Fibroblast of gingiva (primary cell): ENCODE results near the gene ACO1.

Source experiments
- DNase-seq: peaks from one replicate; pipeline ENCODE4 v3.0.0-alpha.2; 2011; ENCODE audit warnings: low read depth

Gene ACO1

DNA sequence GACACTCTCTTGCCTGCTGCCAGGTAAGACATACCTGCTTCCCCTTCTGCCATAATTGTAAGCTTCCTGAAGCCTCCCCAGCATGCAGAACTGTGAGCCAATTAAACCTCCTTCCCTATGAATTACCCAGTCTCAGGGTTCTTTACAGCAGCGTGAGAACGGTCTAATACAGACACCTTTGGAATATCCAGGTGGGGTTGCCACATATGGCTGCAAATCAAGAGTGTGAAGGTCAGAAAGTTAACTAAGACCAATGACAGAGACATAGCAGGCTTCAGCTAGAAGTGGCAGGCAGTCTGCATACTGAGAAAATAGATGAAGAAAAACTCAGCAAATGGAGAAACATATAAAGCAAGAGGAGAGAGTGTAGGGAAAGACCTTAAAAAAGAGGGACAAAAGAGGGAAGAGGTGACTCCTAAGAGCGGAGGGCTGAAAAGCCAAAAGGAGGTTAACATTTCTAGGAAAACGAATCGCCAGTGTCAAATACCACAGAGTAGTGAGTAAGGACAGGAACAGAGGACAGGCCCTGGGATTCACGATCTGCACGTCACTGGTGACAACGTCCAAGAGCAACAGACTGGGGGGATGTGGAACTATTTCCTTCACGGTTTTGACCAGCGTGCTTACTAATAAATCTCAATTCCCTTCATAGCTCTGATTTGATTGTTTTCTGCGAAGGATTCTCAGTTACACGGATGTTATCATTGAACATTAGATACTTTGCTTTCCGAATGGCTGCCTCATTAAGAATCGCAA is 1.7 kb upstream of the ACO1 start:
- no peak for DNase-seq

DNA sequence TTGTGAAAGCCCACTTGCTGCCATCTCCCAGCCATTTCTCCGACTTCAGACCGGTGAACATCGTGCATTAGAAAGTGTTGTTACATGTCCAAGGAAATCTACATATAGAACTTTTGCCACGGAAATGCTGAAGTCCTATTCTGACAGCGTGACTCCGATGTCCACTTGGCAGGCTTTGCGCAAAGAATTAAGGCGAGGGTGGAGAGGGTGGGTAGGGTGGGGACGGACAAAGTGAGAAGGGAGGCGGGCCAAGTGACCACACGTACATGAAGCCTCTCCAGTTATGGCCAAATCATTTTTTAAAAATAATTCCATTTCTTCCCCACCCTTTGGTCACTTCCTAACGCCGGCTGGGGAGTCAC is 460 bp upstream of the ACO1 start:
- DNase-seq = no peak

DNA sequence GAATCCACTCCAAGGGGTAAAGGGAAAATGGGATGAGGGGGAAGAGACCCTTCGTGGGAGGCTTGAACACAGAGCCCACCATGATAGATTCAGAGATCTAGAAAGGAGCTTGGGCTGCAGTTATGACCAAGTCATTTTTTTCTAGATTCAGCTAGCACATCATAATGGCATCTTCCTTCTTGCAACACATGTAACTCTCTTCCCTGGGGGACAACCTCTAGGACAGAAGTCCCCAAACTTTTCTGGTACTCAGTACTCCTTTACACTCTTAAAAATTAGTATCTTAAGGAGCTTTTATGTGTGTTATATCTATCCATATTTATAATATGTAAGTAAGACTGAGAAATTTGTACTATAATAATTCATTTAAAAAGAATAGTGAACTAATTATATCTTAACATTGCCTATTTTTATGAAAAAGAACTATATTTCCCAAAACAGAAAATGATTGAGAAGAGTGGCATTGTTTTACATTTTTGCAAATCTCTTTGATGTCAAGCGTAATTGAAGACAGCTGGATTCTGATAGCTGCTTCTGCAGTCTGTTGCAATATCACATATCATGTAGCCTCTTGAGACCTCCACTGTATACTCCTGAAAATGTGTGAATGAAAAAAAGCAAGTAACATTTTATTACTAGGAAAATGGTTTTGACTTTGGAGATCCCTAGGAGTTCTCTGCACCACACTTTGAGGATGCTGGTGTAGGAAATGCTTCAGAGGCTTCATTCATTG is 875 bp downstream of the ACO1 start:
- peak; percentile 53 for DNase-seq

DNA sequence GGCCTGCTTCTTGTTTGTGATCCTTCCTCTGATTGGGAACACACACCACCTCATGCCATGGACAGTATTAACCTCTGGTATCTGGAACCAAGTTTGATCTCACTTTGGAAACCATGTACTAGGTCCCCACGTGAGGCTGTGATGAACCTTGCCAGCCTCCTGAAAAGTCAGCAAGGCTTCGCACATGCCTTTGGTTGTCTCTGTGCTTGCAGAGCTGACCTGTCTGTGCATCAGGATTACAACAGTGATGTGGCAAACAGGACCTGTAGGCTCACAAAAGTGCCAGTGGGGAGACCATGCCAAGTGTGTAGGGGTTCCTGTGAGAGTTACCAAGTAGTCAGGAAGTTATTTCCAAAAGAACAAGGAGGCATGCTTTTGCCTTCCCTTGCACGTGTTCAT is 1.4 kb downstream of the ACO1 start:
- DNase-seq = no peak

DNA sequence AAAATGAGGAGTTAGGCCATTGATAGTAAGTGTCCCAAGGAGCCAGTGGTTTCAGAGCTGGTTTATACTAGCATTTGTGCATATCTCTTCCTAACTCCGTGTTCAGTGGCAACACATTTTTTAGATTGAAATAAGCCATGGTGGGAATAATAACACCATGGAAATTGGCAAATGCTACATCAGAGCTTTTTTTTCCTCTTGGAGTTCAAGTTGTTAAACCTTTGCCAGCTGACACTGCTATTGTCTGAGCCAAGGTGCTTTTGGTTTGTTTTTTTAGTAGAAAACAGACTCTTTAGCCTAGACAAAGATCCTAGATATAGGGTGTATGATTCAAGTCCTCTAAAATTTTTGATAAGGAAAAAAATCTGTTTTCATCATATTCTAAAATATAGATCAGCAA is 2.8 kb downstream of the ACO1 start:
- no peak for DNase-seq

DNA sequence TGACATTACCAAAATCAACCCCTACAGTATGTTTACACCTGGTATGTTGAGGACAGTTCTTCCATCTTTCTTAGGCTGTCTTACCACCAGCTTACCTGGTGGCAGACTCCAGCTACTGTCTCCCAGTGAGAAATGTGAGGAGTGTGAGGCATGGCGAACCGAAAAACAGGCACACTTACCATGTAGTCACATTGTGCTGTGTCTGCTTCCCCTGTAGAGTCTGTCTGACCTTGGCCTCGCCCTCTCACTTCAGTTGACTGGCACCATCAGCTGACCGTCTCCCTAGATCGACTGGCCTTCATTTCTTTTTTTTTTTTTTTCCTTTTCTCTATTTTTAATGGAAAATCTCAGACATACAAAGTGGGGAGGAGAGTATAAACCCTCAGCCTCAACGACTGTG is 4.9 kb downstream of the ACO1 start:
- DNase-seq = no peak

DNA sequence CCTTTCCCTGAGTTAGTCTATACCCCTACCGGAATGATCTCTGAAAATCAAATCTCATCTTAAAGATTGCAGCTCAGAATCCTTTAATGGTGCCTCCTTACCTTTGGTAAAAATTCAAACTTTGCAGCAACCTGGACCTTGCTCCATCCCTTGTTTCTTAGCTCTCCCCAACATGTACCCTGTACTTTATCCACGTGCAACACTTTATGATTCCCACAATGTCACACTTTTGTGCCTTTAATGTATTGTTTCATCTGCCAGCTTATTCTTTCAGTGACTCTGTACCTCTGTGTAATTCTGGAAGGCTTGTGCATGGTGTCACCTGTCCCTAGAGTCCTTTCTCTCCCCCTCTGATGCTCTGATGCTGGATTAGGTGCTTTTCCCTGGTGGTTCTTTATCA is 9.5 kb downstream of the ACO1 start:
- DNase-seq = no peak

DNA sequence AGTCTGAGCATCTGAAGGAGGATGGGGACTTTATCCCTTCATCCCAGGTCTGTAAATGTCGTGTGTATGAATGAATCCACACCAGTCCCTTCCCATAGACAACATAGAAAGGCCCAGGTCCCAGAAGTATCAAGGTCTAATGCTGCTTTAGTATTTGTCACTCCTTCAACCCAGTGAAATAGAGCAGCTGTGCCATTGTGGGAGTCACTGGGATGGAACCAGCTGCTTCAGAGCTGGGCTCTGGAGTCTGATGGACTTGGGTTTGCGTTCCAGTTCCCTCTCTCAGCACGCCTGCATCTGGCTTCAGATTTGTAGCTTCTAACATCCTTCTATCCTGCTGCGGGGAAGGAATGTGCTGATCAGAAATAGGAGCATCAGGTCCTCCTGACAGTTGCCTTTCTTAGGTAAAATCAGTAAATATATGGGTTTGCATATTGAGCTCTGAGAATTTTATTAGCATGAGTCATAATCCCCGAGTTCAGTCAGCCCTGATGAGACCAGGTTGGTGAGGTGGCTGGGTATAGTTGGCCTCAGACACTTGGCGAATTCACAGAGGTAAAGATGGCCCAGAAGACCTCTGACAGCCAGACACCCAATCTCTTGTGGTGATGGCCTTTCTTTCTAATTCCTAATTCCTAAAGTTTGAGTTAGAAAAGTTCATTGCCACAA is 10.1 kb downstream of the ACO1 start:
- DNase-seq = no peak

DNA sequence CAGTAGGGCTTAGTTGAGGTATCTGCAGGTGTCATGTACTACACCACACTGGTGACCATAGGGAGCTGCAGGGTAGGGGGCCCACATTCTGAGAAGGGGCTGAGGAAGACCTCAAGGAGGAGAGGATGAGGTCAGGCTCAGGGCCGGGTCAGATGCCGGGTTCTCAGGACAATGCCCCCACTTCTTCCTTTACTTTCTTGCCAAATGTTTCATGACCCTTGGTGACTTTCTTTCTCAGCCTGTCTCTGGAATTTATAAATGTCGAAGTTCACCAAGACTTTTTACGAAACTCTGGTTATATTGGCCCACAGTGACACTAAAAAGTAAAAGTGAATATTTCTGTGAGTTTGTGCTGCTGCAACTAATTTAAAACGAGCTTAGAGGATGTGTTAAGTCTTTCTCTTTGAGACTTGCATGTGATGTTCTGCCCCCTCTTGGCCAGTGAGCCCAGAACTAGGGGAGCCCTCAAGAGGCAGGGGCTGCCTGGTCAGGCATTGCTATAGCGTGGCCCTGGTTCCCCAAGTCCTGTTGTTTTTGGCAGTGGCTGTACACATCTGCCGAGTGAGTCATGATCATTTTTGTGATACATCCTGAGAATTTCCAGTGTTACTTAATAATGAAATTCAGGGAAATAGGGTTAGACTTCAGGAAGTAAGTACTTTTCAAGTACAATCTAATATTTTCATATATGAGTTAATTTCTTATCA is 11.2 kb downstream of the ACO1 start:
- peak; percentile 94 for DNase-seq

DNA sequence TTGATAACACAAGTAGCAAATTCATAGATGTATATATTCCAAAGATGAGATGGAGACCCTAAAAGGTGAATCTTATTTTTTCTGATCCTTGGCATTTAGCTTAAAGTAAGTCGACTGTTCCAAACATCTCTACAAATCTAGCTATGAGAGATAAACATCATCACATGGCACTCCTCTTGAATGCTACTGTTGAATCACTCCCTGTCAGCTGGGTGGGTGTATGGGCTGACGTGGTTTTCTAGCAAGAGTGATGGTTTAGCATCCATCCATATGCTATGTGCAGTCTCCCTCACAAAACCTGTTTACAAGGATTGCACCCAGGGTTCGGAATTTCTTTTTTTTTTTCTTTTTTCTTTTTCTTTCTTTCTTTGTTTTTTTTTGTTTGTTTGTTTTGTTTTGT is 13.8 kb downstream of the ACO1 start:
- DNase-seq = no peak

DNA sequence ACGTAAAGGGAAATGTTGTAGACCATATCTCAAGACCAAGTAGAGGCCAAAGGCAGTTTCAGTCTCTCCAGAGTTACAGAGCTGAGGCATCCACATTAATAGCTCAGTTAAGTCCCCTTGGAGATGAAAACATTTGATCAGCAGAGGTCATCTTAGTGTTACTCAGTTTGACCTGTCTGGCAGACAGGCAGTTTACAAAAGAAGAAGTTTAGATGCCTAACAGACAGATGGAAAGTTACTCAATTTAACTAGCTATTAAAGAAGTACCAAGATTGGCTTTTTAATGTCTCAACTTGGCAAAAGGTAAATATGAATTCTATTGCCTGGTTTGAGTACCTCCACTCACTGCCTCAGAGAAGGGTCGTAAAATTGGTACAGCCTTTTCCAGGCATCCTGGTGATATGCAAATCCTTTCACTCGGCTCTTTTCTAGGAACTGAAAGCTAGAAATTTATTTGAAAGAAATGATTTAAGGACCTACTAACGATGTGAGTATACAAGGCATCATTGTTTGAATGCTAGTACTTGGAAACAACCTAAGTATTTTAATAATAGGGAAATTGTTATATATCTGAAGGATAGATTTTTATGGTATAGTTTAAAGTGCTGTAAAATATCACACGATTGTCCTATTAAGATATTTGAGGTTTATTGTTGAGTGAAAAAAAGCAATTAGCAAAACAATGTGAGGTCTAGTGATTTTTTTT is 14.8 kb downstream of the ACO1 start:
- DNase-seq = no peak

DNA sequence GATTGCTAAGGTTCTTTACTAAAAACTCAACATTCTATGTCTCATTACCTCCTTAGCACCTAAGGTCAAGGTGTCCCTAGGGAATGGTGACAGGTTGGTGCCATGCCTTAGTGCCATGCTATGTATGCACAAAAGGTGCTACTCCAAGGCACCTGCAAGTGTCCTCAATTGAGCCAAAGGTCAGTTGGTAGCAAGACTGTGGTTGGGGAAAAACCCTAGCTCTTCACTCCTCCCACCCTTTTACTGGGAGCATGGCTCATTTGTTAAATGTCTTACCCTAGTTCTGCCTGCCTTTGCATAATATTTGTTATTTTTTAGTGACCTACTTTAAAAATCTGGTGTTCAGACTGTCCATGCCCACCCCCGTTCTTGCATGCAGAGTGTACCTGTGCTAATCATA is 17.0 kb downstream of the ACO1 start:
- no peak for DNase-seq

DNA sequence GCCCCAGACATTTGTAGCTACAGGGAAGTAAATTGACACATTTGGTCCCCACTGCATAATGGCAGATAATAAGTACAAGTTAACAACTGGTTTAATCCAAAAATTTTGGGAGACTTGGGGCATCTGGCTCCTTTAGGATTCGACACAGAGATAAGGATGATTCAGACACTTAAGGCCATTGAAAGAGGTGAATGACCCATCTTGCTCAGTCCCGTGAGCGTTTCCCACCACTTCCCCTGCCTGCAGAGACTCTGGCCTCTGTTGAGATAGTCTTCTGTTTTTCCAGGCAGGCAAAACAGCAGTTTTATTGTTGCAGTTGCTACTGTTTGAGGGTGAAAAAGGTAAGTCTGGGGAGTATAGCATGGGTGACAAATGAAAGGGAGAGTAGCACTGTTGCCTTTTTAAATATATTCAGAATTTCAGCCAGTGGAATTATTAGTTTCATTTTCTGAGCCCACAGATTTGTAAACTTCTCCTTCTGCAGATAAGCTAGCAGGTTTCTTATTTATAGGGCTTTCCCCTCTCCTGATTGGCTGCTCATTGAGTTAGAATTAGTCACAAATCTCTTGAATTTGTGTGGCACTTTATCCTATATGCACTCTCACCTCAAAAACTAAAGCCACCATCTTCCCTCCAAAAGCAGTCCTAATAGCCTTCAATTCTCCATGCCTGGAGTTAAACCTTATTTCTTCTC is 19.3 kb downstream of the ACO1 start:
- DNase-seq = no peak

DNA sequence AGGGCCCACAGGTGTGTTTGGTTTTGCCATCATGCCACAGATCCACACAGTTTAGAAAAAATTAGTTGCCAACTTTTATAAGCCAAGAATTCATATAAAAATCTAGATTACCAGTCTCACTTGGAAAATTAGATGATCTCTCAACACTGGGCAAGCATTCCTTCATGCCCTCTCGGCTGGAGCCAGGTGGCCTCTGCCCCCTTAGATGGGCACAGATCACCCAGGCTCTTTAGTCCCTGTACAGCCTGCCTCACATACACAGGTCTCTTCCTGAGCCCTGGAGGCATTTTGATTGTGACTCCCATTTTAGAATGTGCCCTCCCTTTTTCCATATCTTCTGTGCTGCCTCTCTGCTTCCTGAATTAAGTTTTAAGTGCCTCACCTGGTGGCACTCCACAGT is 20.0 kb downstream of the ACO1 start:
- no peak for DNase-seq

DNA sequence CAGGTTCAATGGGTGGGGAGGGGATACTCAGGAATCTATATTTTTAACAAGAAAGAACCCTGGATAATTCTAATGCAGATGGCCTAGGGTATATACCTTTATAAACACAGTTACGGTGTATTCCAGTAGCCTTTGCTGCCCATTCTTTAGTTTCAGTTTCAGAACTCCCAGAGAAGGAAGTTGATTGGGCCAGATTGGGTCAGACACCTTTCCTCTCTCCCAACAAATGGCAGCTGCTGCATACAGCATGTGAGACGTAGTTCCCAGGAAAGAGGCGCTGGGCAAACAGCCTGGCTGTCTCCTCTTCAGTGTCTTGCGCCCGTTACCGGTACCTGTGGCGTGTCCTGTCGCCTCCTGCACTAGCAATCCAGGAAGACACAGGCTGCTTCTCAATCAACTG is 20.4 kb downstream of the ACO1 start:
- DNase-seq = no peak

DNA sequence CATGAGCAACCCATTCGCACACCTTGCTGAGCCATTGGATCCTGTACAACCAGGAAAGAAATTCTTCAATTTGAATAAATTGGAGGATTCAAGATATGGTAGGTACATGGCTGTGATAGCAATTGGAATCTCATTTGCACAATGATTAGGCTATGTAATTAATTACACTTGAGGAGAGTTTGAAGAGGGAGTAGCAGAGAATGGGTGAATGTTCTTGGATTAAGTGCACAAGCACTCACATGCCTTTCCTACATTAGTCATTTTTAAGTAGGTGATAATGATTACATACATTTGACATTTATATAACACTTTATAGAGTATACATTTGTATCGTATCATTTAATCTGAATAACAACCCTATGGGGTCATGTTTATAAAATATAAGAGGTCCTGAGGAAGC is 21.1 kb downstream of the ACO1 start:
- no peak for DNase-seq

DNA sequence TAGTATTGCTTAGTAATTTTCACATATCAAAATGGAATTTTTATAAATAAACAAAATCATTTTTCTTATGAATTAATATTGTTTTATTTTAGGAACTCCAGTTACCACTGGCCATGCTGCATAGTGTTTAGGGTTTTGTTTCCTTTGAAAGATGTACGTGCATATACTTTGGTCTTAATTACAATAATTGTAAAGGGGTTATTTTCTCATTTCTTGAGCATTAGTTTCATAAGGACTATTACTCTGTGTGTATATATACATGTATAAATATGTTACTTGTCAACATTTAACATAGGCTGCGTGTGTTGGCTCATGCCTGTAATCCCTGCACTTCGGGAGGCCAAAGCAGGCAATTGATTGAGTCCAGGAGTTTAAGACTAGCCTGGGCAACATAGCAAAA is 21.6 kb downstream of the ACO1 start:
- DNase-seq = no peak

DNA sequence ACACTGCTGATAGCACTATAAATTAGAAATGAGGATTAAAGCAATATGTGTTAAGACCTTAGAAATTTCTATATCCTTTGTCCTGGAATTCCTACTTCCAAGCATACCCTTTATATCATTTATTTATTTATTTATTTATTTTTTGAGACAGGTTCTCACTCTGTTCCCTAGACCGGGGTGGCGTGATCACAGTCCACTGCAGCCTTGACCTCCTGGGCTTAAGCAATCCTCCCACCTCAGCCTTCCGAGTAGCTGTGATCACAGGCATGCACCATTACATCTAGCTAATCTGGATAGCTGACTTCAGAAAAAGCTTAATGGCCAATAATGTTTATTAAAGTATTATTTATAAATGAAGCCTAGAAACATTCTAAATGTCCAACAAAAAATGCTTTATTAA is 27.3 kb downstream of the ACO1 start:
- no peak for DNase-seq

DNA sequence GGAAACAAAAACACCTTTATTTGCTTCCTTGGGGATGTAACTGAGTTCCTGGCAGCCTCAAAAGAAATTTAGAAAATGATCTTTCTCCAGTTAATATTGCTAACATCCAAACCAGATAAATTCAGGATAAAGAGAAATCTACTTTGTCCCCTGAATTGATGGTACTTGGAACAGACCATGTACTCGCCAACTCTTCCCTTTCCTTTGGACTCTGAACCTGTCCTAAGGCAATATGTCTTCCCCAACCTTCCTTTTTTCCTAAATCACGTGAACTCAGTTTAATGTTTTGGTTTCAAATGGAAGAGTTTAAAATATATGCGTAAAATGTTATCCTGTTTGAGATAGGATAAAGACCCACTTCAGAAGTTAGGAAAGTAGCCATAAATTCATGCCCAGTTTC is 28.0 kb downstream of the ACO1 start:
- DNase-seq = no peak

DNA sequence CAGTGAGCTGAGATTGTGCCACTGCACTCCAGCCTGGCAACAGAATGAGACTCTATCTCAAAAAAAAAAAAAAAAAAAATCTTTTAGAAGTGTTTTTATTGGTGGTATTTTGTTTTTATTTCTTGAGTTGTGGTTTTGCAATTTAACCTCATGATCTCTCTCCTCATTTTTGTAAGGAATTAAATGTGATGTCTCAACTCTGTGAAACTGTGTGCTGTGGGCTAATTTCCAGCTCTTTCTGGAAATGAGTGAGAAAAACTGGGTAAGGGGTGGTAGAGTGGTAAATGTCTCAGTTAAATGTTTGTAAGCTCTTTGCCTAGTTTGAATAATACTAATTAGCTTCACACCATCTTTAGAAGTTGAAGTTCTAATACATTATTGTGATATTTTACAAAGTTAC is 29.0 kb downstream of the ACO1 start:
- peak; percentile 76 for DNase-seq

DNA sequence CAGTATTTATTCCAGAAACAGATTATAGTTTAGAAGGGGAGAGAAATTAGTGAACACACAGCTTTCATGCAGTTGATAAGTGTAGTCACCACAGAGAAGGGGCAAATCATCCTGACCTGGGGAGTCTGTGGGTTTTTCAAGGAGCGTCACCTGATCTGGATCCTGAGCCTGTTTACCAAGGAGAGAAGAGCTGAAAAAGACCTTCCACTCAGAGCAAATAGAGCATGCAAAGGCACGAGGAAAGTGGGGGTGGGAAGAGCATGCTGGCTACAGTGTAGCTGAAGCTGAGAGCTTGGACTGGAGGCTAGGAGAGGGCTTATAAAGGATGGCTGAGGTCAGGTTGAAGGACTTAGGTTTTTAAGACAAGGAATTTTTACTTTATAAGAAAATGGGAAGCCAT is 30.4 kb downstream of the ACO1 start:
- no peak for DNase-seq

DNA sequence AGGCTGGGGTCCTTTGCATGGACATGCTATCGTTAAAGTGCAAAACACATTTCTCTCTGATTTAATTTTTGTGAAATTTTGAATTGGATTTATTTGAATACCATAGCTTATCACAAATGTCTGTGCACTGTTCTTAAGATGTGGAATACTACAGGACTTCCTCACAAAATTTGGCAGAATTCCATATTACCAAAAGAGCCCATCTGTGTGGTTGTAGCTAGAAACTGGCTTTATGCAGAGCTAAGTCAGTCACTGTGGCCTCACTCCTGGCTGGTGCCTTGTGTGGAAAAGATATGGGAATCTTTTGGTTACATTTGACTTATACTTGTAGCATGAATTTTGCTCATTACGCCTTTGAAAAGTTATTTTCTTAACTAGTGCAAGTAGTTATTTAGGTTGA is 35.5 kb downstream of the ACO1 start:
- no peak for DNase-seq
